Activated T-cell treated with anti-CD3 and anti-CD28 coated beads for 24 hours (primary cell): ENCODE data around the gene HINFP.
"Not testable (repeated sequence)": the region's sequence is repeated elsewhere in the genome, so short reads cannot be mapped to it uniquely, and the experiment has no call there.

Experiments used
- DNase-seq: peaks from one replicate; pipeline ENCODE4 v3.0.0-alpha.2; 2020; ENCODE audit warnings: low read depth

HINFP gene

GRCh38 chr11:119100246-119100970 lies 21.0 kb upstream of the HINFP start:
- no peak for DNase-seq

DNA sequence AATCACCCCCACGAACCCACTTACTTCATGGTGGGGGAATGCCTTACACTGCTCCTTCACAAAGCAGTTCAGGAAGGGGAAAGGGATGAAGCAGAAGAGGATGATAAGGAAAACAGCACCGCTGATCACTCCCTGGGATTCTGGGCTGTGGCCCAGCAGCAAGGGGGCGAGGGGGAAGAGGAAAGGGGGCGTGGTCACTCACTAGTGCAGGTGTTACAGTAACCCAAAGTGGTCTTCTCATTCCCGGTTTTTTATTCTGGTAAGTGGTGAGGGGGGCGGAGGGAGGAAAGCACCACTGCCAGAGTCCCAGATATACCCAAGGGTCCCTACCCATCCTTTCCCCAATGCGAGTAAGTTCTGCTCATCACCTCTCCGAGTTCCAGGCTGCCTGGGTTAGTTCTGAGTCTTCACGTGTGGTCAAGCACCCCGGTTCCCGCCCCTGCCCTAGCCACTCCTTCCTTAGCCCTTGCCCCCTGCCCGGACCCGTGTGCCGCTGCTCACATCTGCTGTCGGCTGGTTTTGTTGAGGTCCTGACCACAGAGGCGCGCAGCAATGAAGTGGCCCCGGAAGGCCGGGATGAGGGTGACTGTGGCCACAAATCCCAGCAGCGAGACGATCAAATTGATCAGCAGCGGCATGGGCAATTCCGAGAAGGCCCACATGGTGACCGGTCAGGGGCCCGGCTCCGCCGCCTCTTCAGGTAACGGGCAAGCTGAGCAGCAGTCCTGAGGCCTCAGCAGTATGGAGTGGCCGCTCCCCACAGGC lies 20.2 kb upstream of the HINFP start:
- DNase-seq = no peak

DNA sequence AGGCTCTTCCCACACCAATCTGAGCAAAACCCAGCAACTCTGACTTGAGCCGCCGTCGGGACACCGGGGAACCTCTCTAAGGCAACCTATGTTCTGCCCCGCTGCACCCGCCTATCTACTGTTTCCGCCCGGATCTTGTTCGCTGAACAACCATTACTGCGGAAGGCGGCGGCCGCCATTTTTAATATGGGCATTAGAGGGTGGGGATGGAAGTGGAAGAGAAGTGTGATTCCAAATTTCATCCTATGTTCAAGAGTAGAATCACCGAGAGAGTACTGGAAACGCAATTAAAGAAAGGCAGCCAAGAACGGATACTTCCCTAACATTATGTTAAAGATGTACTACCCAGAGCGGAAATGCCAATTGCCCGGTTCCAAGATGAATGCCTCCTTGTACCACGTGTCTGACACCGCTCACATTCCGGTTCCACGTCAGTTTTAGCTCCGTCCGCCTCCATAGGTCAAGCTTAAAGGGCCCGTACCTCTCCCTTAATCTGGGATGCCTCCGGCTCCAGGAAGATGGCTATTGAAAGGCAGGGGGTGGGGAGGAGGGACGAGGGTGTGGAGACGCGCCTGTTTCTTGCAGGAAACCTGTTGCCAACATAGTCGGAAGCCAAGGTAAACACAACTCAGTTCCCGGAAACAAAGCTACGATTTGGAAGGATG lies 19.5 kb upstream of the HINFP start, which contains the start of gene DPAGT1:
DPAGT1 (minus strand) TSS at position 95 of the 665 bp plus-strand sequence. CDS start 198 bp downstream, outside the sequence.
- DNase-seq = peak; percentile 81

DNA sequence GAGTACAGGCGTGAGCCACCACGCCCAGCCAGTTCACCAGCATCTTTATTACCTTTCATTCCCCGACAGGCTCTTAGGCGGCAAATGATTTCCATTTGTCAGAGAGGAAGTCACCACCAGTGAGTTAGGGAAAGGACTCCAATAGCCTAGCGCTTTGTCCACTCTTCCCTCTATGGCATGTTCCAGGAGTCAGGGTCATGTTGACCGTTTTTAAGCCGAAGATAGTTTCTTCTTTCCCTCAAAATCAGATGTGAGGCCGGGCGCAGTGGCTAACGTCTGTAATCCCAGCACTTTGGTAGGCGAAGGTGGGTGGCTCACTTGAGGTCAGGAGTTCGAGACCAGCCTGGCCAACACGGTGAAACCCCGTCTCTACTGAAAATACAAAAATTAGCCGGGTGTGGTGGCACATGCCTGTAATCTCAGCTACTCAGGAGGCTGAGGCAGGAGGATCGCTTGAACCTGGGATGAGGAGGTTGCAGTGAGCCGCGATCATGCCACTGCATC lies 18.2 kb upstream of the HINFP start:
- DNase-seq = not testable (repeated sequence)

GRCh38 chr11:119103793-119104192 lies 17.6 kb upstream of the HINFP start:
- DNase-seq = no peak

GRCh38 chr11:119106564-119107537 lies 14.5 kb upstream of the HINFP start, which contains the start of gene C2CD2L:
Gene C2CD2L, plus strand, starts transcription at chr11:119107344. Its CDS starts 398 bp downstream, at chr11:119107742.
- DNase-seq = peak; percentile 84

- no peak for DNase-seq
Observed at GRCh38 chr11:119107538-119108145, 13.7 kb upstream of the HINFP start.

DNA sequence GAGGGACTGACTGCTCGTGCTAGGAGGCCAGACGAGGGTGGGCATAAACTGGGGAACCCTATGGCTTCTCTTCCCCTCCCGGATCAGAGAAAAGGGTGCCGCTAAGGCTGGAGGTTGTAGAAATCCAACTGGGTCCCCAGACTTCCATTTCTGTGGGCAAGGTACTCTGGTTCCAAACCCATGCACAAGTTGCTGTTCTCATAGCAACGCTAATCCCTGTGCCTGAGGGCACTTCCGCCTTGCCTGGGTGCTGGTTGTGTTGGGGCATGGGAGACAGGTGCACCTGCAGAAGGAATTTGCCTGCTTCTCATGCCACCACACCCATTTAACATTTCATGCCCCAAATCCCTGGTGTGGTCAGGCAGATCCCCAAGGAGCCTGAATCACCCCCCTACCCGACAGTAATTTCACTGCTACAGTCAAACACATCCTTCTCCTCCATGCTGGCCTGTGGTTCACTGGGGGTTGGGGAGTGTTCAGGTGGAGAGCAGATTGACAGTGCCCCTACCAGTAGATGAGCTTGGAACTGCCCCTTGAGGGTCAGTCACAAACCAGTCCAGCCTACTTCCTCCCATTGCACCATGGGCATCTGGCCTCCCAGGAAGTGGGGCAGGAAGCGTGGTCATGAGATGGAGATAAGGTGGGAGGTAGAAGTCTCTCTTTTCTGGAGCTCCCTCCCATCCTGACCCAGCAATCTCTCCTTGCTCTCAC lies 13.1 kb upstream of the HINFP start:
- DNase-seq = no peak

DNA sequence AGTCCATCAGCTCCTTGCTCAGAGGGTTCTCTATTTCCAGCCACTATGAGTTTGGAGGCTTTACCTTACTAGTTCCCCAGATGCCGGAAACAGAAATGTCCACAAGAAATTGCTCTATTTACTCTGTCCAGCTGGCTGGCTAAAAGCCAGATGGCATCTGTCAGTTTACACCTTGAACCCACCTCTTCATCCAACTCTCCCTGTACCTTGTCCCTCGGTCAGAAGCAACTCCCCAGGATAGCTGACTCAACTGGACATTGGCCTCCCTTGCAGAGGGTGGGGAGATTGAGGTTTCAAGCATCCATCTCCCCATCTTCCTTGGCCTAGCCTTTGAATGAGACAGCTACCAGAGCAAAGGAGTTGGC lies 12.5 kb upstream of the HINFP start:
- no peak for DNase-seq

GRCh38 chr11:119109843-119110242 lies 11.5 kb upstream of the HINFP start:
- DNase-seq = no peak

DNA sequence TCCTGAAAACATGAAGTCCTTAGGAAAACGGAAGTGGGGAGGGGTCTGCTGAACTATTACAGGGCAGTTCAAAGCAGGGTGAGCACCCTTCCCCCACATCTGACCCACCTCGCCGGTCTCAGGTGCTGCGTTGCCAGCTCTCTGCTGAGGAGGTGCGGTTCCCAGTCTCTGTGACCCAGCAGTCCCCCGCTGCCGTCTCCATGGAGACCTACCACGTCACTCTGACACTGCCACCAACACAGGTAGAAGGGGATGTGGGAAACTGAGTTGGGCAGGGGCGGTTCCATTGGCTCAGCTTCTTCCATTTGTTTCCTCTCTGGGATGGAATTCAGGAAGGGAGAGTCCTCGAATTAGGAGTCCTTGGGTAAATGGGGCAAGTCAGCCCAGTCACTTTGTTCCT lies 10.9 kb upstream of the HINFP start:
- DNase-seq = no peak

GRCh38 chr11:119111361-119111925 lies 9.9 kb upstream of the HINFP start:
- no peak for DNase-seq

GRCh38 chr11:119112314-119113020 lies 8.9 kb upstream of the HINFP start:
- DNase-seq = no peak

DNA sequence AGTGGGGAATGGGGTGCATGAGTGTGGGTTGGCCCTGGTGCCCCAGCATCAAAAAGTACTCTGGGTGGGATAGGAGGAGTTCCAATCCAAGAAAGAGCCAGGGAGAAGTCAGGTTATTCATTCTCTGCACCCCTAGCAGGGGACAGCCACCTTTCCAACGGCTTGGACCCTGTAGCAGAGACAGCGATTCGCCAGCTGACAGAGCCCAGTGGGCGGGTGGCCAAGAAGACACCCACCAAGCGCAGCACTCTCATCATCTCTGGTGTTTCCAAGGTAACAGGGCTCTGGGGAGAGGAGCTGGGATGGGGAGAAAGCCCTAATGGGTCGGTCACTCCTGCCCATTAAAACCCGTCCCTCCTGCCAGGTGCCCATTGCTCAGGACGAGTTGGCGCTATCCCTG lies 7.7 kb upstream of the HINFP start:
- DNase-seq = no peak

DNA sequence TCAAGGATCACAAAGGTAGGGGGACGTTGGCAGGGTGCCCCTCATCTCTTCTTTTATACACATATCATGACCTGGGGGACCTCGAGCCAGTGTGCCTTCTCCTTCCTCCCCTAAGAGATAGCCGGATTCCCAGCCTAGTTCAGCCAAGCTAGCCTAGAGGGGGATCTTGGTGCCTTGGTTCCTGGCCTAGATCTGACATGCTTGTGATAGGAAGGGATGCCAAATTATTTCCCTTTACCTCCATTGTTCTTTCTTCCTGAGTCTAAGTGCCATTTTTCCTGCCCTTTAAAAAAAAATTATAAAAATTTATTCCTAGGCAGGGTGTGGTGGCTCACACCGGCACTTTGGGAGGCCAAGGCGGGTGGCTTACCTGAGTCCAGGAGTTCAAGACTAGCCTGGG lies 7.0 kb upstream of the HINFP start:
- no peak for DNase-seq

- no peak for DNase-seq
Observed at GRCh38 chr11:119115484-119116234, 5.7 kb upstream of the HINFP start.

DNA sequence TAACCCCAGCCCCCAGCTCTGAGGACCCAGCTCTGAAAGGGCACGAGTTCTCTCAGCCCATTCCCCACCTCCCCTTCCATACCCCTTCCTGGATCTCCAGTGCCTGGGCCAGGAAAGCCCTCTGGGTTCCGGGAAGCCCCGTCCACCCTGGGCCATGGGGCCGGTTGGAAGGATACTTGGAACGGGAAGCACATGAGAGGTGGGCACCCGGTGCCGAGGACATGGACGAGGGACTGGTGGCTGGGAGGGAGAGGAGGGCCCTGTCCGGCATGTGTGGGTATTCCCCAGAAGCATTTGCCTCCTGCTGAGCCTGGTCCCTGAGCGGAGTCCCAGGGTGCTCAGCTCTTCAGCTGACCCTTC lies 5.2 kb upstream of the HINFP start:
- DNase-seq = no peak

DNA sequence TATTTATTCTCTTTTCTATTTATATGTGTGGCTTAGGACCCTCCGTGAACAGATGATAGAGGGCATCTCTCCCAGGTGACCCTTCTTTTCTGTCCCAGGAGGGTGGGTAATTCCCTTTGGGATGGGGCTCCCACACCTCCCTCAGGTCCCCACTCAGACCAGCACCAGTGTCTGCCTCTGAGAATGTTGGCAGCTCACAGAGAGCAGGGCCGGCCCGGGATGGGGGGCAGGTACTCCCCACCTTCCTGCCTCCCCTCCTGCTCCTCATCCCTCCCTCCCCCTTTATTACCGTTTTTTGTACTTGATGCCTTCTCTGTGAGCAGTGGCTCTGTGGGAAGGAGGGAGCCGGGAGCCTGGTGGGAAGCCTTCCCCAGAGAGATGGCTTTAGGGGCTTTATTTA lies 4.8 kb upstream of the HINFP start:
- DNase-seq = no peak
